Measurements from ENCODE around the gene PAGE3. TPM values are rescaled to one million over a fixed set of nuclear protein-coding genes. Genes with fewer than 3 reads are reported as not detected.

Gene PAGE3
- total RNA-seq, 2 experiments from 2014 or later, result not detected

Other genes starting within 250 kb of the PAGE3 start
- not detected for gene ALAS2, start 233.9 kb downstream of the PAGE3 start, total RNA-seq
- gene PAGE2B, start 189.9 kb downstream of the PAGE3 start, total RNA-seq, result under 1 TPM in 1 of 2 experiments, not detected in 1; 0.68 TPM
- not detected for gene PAGE2, start 175.9 kb downstream of the PAGE3 start, total RNA-seq
- gene PAGE5, start 44.6 kb downstream of the PAGE3 start, total RNA-seq, result not detected
- gene MAGEH1, start 187.2 kb upstream of the PAGE3 start, total RNA-seq, result 10 to 100 TPM; 16.4 to 17.0 TPM
- gene USP51, start 224.9 kb upstream of the PAGE3 start, total RNA-seq, result 1 to 10 TPM; 1.2 to 1.5 TPM